ENCODE results near the gene AKIP1.

- TF ChIP-seq CTCF (IDR thresholded peaks at IDR 0.05; ENCODE audit: borderline replicate concordance, extremely low read depth, low read length, poor library complexity, severe bottlenecking) = no peak
- TF ChIP-seq EZH2 (IDR thresholded peaks at IDR 0.05; ENCODE audit: borderline replicate concordance, low read depth, low read length, severe bottlenecking) = no peak
Measured at GRCh38 chr11:8947230-8947943, 36.4 kb downstream of the AKIP1 start.

All from DND-41 (cell line).